OCI-LY1 (cell line): ENCODE measurements around the gene NRG2.

Source experiments
- CTCF ChIP-seq: fragments of 200-600 bp; sonication (generic), shearing (Covaris generic); IDR thresholded peaks from 2 replicates; pipeline ENCODE4 v1.5.1; 2017; ENCODE audit warnings: mild to moderate bottlenecking, antibody characterized with exemption, low read length, moderate library complexity, mixed read lengths
- EZH2 ChIP-seq: fragments of 200-600 bp; sonication (generic), shearing (Covaris generic); IDR thresholded peaks from 2 replicates; pipeline ENCODE4 v1.8.0; 2017; ENCODE audit warnings: borderline replicate concordance, mixed run types, mild to moderate bottlenecking, antibody characterized with exemption, low read length, moderate library complexity, mixed read lengths

- TF ChIP-seq CTCF (no peak), EZH2 (no peak)
Observed at GRCh38 chr5:139950436-139950835, 92.7 kb downstream of the NRG2 start.
